H1 (cell line): ENCODE results near the gene BCAS1. TPM values are rescaled to one million over a fixed set of nuclear protein-coding genes. Genes with fewer than 3 reads are reported as not detected.

Experiments used
- CTCF ChIA-PET: fragments of 300-600 bp; sonication (Branson Sonifier 250); formaldehyde crosslinking; loops from one replicate; lab custom pipeline; 2021; ENCODE audit not compliant: partially characterized antibody; lab: Charles Lee
- POLR2A ChIA-PET: fragments of 300-600 bp; sonication (Branson Sonifier 250); formaldehyde crosslinking; loops from one replicate; lab custom pipeline; 2021; ENCODE audit warnings: inconsistent platforms; ENCODE audit not compliant: partially characterized antibody; lab: Charles Lee
- DNase-seq, 2 experiments: peaks; one replicate each; pipeline versions ENCODE4 v3.0.0 to v3.0.0-alpha.2; 2010 to 2022; ENCODE audit warnings: low spot score in 2 of 2, low read depth in 1 of 2, mixed read lengths in 1 of 2
- FAIRE-seq: peaks from 2 replicates; lab custom pipeline; 2011; peaks lifted over from hg19 to GRCh38; lab: Jason Lieb, UNC
- H2AFZ ChIP-seq: 2 replicates; pipeline ENCODE4 v1.8.1; 2012; ENCODE audit warnings: low read length, inconsistent platforms
- H2AK5ac ChIP-seq: 2 replicates; pipeline ENCODE4 v1.6.1; 2013; ENCODE audit warnings: low read depth, low read length
- H2BK120ac ChIP-seq: replicated peaks from 2 replicates; pipeline ENCODE3; 2013; ENCODE audit warnings: low read depth, low read length, inconsistent platforms
- H2BK12ac ChIP-seq: 2 replicates; pipeline ENCODE4 v1.6.1; 2013; ENCODE audit warnings: low read depth, low read length
- H2BK15ac ChIP-seq: 2 replicates; pipeline ENCODE4 v1.6.1; 2013; ENCODE audit warnings: low read length
- H2BK20ac ChIP-seq: 2 replicates; pipeline ENCODE4 v1.6.1; 2013; ENCODE audit warnings: low read length
- H2BK5ac ChIP-seq: 2 replicates; pipeline ENCODE4 v1.6.1; 2013; ENCODE audit warnings: low read depth, low read length
- H3K14ac ChIP-seq: 2 replicates; pipeline ENCODE4 v1.6.1; 2013; ENCODE audit warnings: inconsistent platforms; ENCODE audit not compliant: insufficient read length
- H3K18ac ChIP-seq: 2 replicates; pipeline ENCODE4 v1.6.1; 2013; ENCODE audit warnings: low read length; ENCODE audit errors: extremely low read depth
- H3K23ac ChIP-seq: 2 replicates; pipeline ENCODE4 v1.6.1; 2013; ENCODE audit warnings: inconsistent platforms; ENCODE audit not compliant: insufficient read length
- H3K23me2 ChIP-seq: 2 replicates; pipeline ENCODE4 v1.6.1; 2013; ENCODE audit warnings: low read depth, low read length
- H3K27ac ChIP-seq: 2 replicates; pipeline ENCODE4 v1.6.1; 2011; ENCODE audit warnings: low read depth, low read length, inconsistent platforms
- H3K27me3 ChIP-seq, 4 experiments: replicated peaks in 1 of 4; 1 replicate in 1 of 4; 2 replicates in 3 of 4; pipeline versions ENCODE4 v1.6.1 to v1.8.1; 2011 to 2013; ENCODE audit warnings: low read length in 3 of 4, mild to moderate bottlenecking in 3 of 4, inconsistent platforms in 2 of 4, mixed read lengths in 2 of 4, moderate library complexity in 1 of 4; ENCODE audit not compliant: control insufficient read depth in 3 of 4, insufficient read depth in 3 of 4; ENCODE audit errors: extremely low read depth in 1 of 4
- H3K36me3 ChIP-seq, 4 experiments: 2 replicates each; pipeline versions ENCODE4 v1.6.1 to v1.8.1; 2011 to 2013; ENCODE audit warnings: mild to moderate bottlenecking in 4 of 4, low read length in 3 of 4, moderate library complexity in 2 of 4, control low read depth in 1 of 4, inconsistent platforms in 1 of 4; ENCODE audit not compliant: insufficient read depth in 4 of 4, control insufficient read depth in 2 of 4
- H3K4ac ChIP-seq: replicated peaks from 2 replicates; pipeline ENCODE3; 2013; ENCODE audit warnings: low read length, low read depth, mixed read lengths, inconsistent platforms; ENCODE audit not compliant: insufficient read length
- H3K4me1 ChIP-seq, 4 experiments: replicated peaks in 1 of 4; 1 replicate in 1 of 4; 2 replicates in 3 of 4; pipeline versions ENCODE4 v1.6.1 to v1.8.1; 2011 to 2013; ENCODE audit warnings: low read length in 3 of 4, inconsistent platforms in 2 of 4, mixed read lengths in 1 of 4; ENCODE audit not compliant: insufficient read depth in 4 of 4, control insufficient read depth in 3 of 4
- H3K4me2 ChIP-seq, 2 experiments: 2 replicates each; pipeline versions ENCODE4 v1.6.1 to v1.8.1; 2011 to 2013; ENCODE audit warnings: low read depth in 2 of 2, low read length in 2 of 2, control low read depth in 1 of 2, inconsistent platforms in 1 of 2, mild to moderate bottlenecking in 1 of 2; ENCODE audit not compliant: insufficient read depth in 1 of 2
- H3K4me3 ChIP-seq, 4 experiments: fragments of 200-600, 300-600 bp in 1 of 4; sonication (generic), shearing (Covaris generic), sonication (Bioruptor Twin) in 1 of 4; 2 replicates each; pipeline versions ENCODE4 v1.5.1 to v1.8.1; 2011 to 2016; ENCODE audit warnings: low read length in 4 of 4, low read depth in 3 of 4, control low read depth in 2 of 4, inconsistent platforms in 2 of 4, mild to moderate bottlenecking in 2 of 4, mixed read lengths in 1 of 4, moderate library complexity in 1 of 4; ENCODE audit not compliant: insufficient read depth in 2 of 4; ENCODE audit errors: extremely low read depth in 1 of 4
- H3K56ac ChIP-seq: replicated peaks from 2 replicates; pipeline ENCODE3; 2013; ENCODE audit warnings: low read depth, mild to moderate bottlenecking, mixed read lengths, low read length, inconsistent platforms; ENCODE audit not compliant: insufficient read length
- H3K79me1 ChIP-seq: 2 replicates; pipeline ENCODE4 v1.6.1; 2013; ENCODE audit warnings: low read depth, low read length, control low read depth
- H3K79me2 ChIP-seq, 2 experiments: 2 replicates each; pipeline versions ENCODE4 v1.6.1 to v1.8.1; 2012 to 2013; ENCODE audit warnings: low read length in 2 of 2, mild to moderate bottlenecking in 2 of 2, inconsistent platforms in 1 of 2; ENCODE audit not compliant: insufficient read depth in 2 of 2, control insufficient read depth in 1 of 2
- H3K9ac ChIP-seq, 4 experiments: replicated peaks in 1 of 4; 1 replicate in 1 of 4; 2 replicates in 3 of 4; pipeline versions ENCODE4 v1.6.1 to v1.8.1; 2011 to 2013; ENCODE audit warnings: low read depth in 3 of 4, low read length in 3 of 4, control low read depth in 2 of 4, mild to moderate bottlenecking in 2 of 4, moderate library complexity in 2 of 4, inconsistent platforms in 1 of 4; ENCODE audit errors: extremely low read depth in 1 of 4
- H3K9me3 ChIP-seq, 2 experiments: 2 replicates each; pipeline versions ENCODE4 v1.6.1 to v1.8.1; 2012 to 2013; ENCODE audit warnings: mild to moderate bottlenecking in 2 of 2, moderate library complexity in 2 of 2, control low read depth in 1 of 2, inconsistent platforms in 1 of 2, low read depth in 1 of 2, low read length in 1 of 2, mixed read lengths in 1 of 2; ENCODE audit not compliant: insufficient read depth in 2 of 2
- H4K20me1 ChIP-seq, 2 experiments: replicated peaks in 1 of 2; 2 replicates each; pipeline versions ENCODE3 to v1.8.1; 2011 to 2013; ENCODE audit warnings: inconsistent platforms in 2 of 2, low read length in 2 of 2, mild to moderate bottlenecking in 1 of 2; ENCODE audit not compliant: insufficient read depth in 2 of 2, control insufficient read depth in 1 of 2
- H4K5ac ChIP-seq: 2 replicates; pipeline ENCODE4 v1.6.1; 2013; ENCODE audit warnings: low read length, low read depth, mixed read lengths, inconsistent platforms; ENCODE audit not compliant: insufficient read length
- H4K8ac ChIP-seq: 2 replicates; pipeline ENCODE4 v1.8.0; 2013; ENCODE audit warnings: mild to moderate bottlenecking, moderate library complexity, low read length, inconsistent platforms; ENCODE audit not compliant: insufficient read depth; ENCODE audit errors: extremely low read depth
- H4K91ac ChIP-seq: replicated peaks from 2 replicates; pipeline ENCODE3; 2013; ENCODE audit warnings: low read length, mixed read lengths, inconsistent platforms; ENCODE audit not compliant: insufficient read length
- BCL11A ChIP-seq, 2 experiments: IDR thresholded peaks; one replicate each; pipeline ENCODE4 v1.6.1; 2011; ENCODE audit warnings: low read depth in 2 of 2, low read length in 2 of 2, mild to moderate bottlenecking in 2 of 2
- WGBS, 2 experiments: shearing (Covaris generic) in 1 of 2; methylation state at CpG; one replicate each; pipeline versions ENCODE4 v1.1.6 to v1.1.7; 2013 to 2015; ENCODE audit warnings: low lambda C conversion rate in 2 of 2, mixed read lengths in 2 of 2, inconsistent platforms in 1 of 2, low coverage in 1 of 2, missing lambda C conversion rate in 1 of 2; ENCODE audit not compliant: insufficient replicate concordance in 2 of 2, insufficient coverage in 1 of 2, insufficient read length in 1 of 2; ENCODE audit errors: extremely low coverage in 1 of 2, missing lambda C conversion rate in 1 of 2; 5-methylcytosine and 5-hydroxymethylcytosine counted together
- polyA plus RNA-seq, 7 experiments: library from polyadenylated mRNA; depleted of rRNA in 3 of 7; stranded (reverse) in 5 of 7; unstranded in 2 of 7; fragments of >200 nt in 5 of 7; fragments of 200-250 nt in 2 of 7; gene quantifications; 1 replicate in 5 of 7; 2 replicates in 1 of 7; 4 replicates in 1 of 7; pipeline versions ENCODE4 v1.2.1 to v1.2.3, GENCODE V29; 2011 to 2013; ENCODE audit warnings: missing spikeins in 2 of 7, mixed read lengths in 2 of 7
- total RNA-seq: library from RNA; stranded (reverse); fragmentation: NEBNext Ultra II Directional; extraction: Animal tissue kit (Norgen Biotek cat#: 25700); gene quantifications from 2 replicates; pipeline ENCODE4 v1.2.1, GENCODE V29; 2021

BCAS1 gene
- total and polyA plus RNA-seq, 2 of the 8 experiments (the other 6 are each of a cell fraction or from before 2014, with no cell fraction given): 0.06 to 0.19 TPM

DNA sequence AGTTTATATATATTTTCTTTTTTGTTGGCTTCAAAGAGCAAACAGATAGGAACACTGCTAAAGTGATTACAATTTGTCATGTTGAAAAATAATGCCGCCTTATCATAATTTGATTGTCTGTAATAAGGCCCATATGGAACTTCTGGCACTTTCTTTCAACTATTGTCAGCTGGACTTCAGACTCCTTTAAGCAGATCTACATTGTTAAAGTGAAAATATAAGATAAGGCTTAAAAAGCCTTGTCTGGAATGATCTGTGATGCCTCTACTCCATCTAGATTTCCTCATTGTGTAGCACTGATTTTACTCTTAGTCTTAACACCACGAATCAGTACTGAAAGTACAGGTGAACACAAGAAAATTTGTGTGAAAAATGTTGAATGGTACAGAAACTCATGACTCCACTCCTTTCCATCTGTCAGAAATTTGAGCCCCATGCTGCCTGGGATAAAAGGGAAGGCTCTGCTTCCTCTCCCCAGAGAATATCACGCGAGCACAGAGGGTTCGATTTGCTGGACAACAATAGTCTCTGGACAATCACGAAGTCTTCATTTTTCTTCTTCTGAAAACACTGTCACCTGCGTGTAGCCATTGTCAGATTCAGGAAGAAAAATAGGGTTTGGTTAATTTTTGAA is 56.0 kb downstream of the BCAS1 start:
- H3K36me3 ChIP-seq: no peaks in the 10 kb centered on the region
- no peaks in the 10 kb centered on the region for H3K9me3 ChIP-seq

More for the DNA sequence above, 56.0 kb downstream of the BCAS1 start:
- DNase-seq (no peak), FAIRE-seq (no peak)
- Histone ChIP-seq H4K20me1 (no peaks in the 10 kb centered on the region), H4K8ac (no peak overlapping the region), H2BK120ac (no peak overlapping the region), H4K91ac (no peak overlapping the region), H2BK5ac (no peak overlapping the region), H2BK20ac (no peak overlapping the region), H3K4me1 (no peaks in the 10 kb centered on the region), H2AFZ (no peak overlapping the region), H3K79me1 (no peaks in the 10 kb centered on the region), H3K4me2 (no peak overlapping the region), H3K4ac (no peak overlapping the region), H2BK12ac (no peak overlapping the region), H2AK5ac (no peak overlapping the region), H3K56ac (no peak overlapping the region), H3K27ac (no peak overlapping the region), H3K23ac (no peak overlapping the region), H3K14ac (no peak overlapping the region), H3K27me3 (no peaks in the 10 kb centered on the region), H3K79me2 (no peaks in the 10 kb centered on the region), H3K18ac (no peak overlapping the region), H3K23me2 (no peaks in the 10 kb centered on the region), H3K9ac (no peak overlapping the region), H3K4me3 (no peak overlapping the region), H4K5ac (no peak overlapping the region), H2BK15ac (no peak overlapping the region)
- CTCF ChIA-PET: no interaction called here
- TF ChIP-seq BCL11A (IDR thresholded peaks at IDR 0.05; ENCODE audit: low read depth in 2 of 2, low read length in 2 of 2): no peak
- POLR2A ChIA-PET: no interaction called here
- 81% methylated on average over 7 of the region's 7 CpGs; no CpG with 5 or more reads in 1 of the 2 experiments for WGBS, 2 experiments
